GM23248 (cell line): Measurements from ENCODE around the gene TUBA1B.
"Not testable (repeated sequence)": the region's sequence is repeated elsewhere in the genome, so short reads cannot be mapped to it uniquely, and the experiment has no call there.

Experiments
- EZH2 ChIP-seq: fragments of 200-600 bp; sonication (generic); IDR thresholded peaks from 2 replicates; pipeline ENCODE4 v1.6.1; 2018; ENCODE audit warnings: antibody characterized with exemption, mild to moderate bottlenecking; ENCODE audit not compliant: insufficient read depth, poor library complexity, severe bottlenecking
- EZH2phosphoT487 ChIP-seq: fragments of 200-600 bp; sonication (generic); IDR thresholded peaks from 2 replicates; pipeline ENCODE4 v1.6.1; 2018; ENCODE audit warnings: antibody characterized with exemption, moderate library complexity, mild to moderate bottlenecking, low read depth; ENCODE audit not compliant: insufficient read depth

DNA sequence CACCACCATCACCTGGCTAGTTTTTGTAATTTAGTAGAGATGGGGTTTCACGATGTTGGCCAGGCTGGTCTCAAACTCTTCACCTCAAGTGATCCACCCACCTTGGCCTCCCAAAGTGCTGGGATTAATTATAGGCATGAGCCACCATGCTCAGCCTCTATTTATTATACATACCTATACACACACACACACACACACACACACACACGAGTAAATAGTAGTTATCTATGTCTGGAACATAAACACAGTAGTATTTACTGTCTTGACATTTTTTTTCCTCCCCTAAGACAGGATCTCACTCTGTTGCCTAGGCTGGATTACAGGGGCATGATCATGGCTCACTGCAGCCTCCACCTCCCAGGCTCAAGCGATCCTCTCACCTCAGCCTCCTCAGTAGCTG, 5.8 kb upstream of the TUBA1B start:
- not testable (repeated sequence) for TF ChIP-seq EZH2, EZH2phosphoT487
